Kidney (tissue), 14 donors: ENCODE measurements around the gene MDM1. TPM values are rescaled to one million over a fixed set of nuclear protein-coding genes. Genes with fewer than 3 reads are reported as not detected.

Source experiments
- DNase-seq, 5 donors: peaks; one replicate each; pipeline ENCODE4 v3.0.0-alpha.2; 2013 to 2020
- FAIRE-seq: peaks from 2 replicates; lab custom pipeline; 2012; peaks lifted over from hg19 to GRCh38; lab: Jason Lieb, UNC
- H3K27ac ChIP-seq, 2 donors: one replicate each; pipeline ENCODE4 v1.7.0; 2013; ENCODE audit warnings: low read depth in 2 of 2, low read length in 2 of 2, inconsistent platforms in 1 of 2
- H3K27me3 ChIP-seq: one replicate; pipeline ENCODE4 v1.7.1; 2013; ENCODE audit warnings: low read length, inconsistent platforms; ENCODE audit not compliant: control insufficient read depth, insufficient read depth
- H3K36me3 ChIP-seq, 3 donors: one replicate each; pipeline versions ENCODE4 v1.7.0 to v1.7.1; 2013; ENCODE audit warnings: low read length in 3 of 3, control low read depth in 1 of 3, inconsistent platforms in 1 of 3; ENCODE audit not compliant: insufficient read depth in 3 of 3, control insufficient read depth in 2 of 3
- H3K4me1 ChIP-seq, 3 donors: one replicate each; pipeline versions ENCODE4 v1.7.0 to v1.7.1; 2013; ENCODE audit warnings: low read length in 3 of 3, inconsistent platforms in 1 of 3, low read depth in 1 of 3; ENCODE audit not compliant: control insufficient read depth in 2 of 3, insufficient read depth in 2 of 3
- H3K4me3 ChIP-seq, 3 donors: one replicate each; pipeline versions ENCODE4 v1.7.0 to v1.8.1; 2013; ENCODE audit warnings: low read length in 3 of 3, control low read depth in 1 of 3, inconsistent platforms in 1 of 3
- H3K9ac ChIP-seq, 3 donors: one replicate each; pipeline versions ENCODE4 v1.7.0 to v1.7.1; 2013; ENCODE audit warnings: low read length in 3 of 3, control low read depth in 1 of 3, inconsistent platforms in 1 of 3
- H3K9me3 ChIP-seq, 3 donors: one replicate each; pipeline versions ENCODE4 v1.7.0 to v1.7.1; 2013; ENCODE audit warnings: low read length in 3 of 3, control low read depth in 1 of 3, inconsistent platforms in 1 of 3; ENCODE audit not compliant: control insufficient read depth in 2 of 3, insufficient read depth in 1 of 3
- CTCF ChIP-seq: IDR thresholded peaks from 3 replicates; pipeline ENCODE4 v1.5.1; 2012; ENCODE audit warnings: mild to moderate bottlenecking, moderate library complexity, borderline replicate concordance; ENCODE audit not compliant: insufficient read depth; ENCODE audit errors: extremely low read depth
- intact Hi-C: fragments of 100-400 bp; cut with DNase I; formaldehyde crosslinking; loops from one replicate; pipeline ENCODE4 v1.11.1; 2022
- polyA plus RNA-seq: library from polyadenylated mRNA; stranded (reverse); fragments of 350-450 nt; fragmentation: Illumina TruSeq; extraction: RNeasy Lipid Tissue Mini Kit (QIAGEN cat#74804); gene quantifications from one replicate; pipeline ENCODE4 v1.2.3, GENCODE V29; 2014; ENCODE audit warnings: low read depth, low replicate concordance; ENCODE audit not compliant: insufficient read depth
- total RNA-seq: library from RNA; stranded (reverse); fragmentation: NEBNext Ultra II Directional; extraction: Animal tissue kit (Norgen Biotek cat#: 25700); gene quantifications from one replicate; pipeline ENCODE4 v1.2.1, GENCODE V29; 2021
- donor health status: control.
- donor health status: control.
- donor health status: control.
- donor health status: control.
- donor health status: control.
- donor health status: DM: yes; HTN: yes; CAD: no.
- donor health status: Normal renal cell carcinoma (clear cell type).

Gene MDM1
- total and polyA plus RNA-seq, 2 donors from 2014 or later: 8.9 to 14.1 TPM

- Histone ChIP-seq H3K27me3 (no peaks in the 10 kb centered on the region), H3K27ac (no peak overlapping the region), H3K4me3 (no peak overlapping the region), H3K9ac (no peak overlapping the region), H3K36me3 (no peaks in the 10 kb centered on the region), H3K4me1 (no peaks in the 10 kb centered on the region), H3K9me3 (no peaks in the 10 kb centered on the region)
- TF ChIP-seq CTCF: no peak
- FAIRE-seq: no peak
- intact Hi-C loops: no loop called here
- DNase-seq: no peak
Measured at GRCh38 chr12:68264857-68265256, 67.3 kb downstream of the MDM1 start.

GRCh38 chr12:68264158-68264855 is 67.9 kb downstream of the MDM1 start:
- intact Hi-C loops: no loop called here
- no peak for FAIRE-seq

GRCh38 chr12:68263366-68263765 is 68.8 kb downstream of the MDM1 start:
- no peaks in the 10 kb centered on the region for H3K4me1 ChIP-seq

More at GRCh38 chr12:68264158-68264855, 67.9 kb downstream of the MDM1 start:
- Histone ChIP-seq H3K4me1 (no peaks in the 10 kb centered on the region), H3K9ac (no peak overlapping the region), H3K27me3 (no peaks in the 10 kb centered on the region), H3K4me3 (no peak overlapping the region), H3K9me3 (no peaks in the 10 kb centered on the region), H3K36me3 (no peaks in the 10 kb centered on the region), H3K27ac (no peak overlapping the region)
- DNase-seq: no peak
- no peak for TF ChIP-seq CTCF

More at GRCh38 chr12:68263366-68263765, 68.8 kb downstream of the MDM1 start:
- Histone ChIP-seq H3K9ac (no peak overlapping the region), H3K27me3 (no peaks in the 10 kb centered on the region), H3K9me3 (no peaks in the 10 kb centered on the region), H3K4me3 (no peak overlapping the region), H3K36me3 (no peaks in the 10 kb centered on the region), H3K27ac (no peak overlapping the region)
- DNase-seq: no peak
- intact Hi-C loops: no loop called here
- TF ChIP-seq CTCF: no peak
- no peak for FAIRE-seq
